ENCODE data around the gene ZNF133. TPM values are rescaled to one million over a fixed set of nuclear protein-coding genes. Genes with fewer than 3 reads are reported as not detected.
"Not testable (repeated sequence)": the region's sequence is repeated elsewhere in the genome, so short reads cannot be mapped to it uniquely, and the experiment has no call there.

The ZNF133 gene
- total RNA-seq, 6 donors from 2014 or later = 9.2 to 30.4 (median 12.8) TPM

GRCh38 chr20:18326990-18327389 lies 38.7 kb downstream of the ZNF133 start:
- DNase-seq = no peak
- no peak overlapping the region for H3K4me3 ChIP-seq

GRCh38 chr20:18331694-18332093 lies 43.4 kb downstream of the ZNF133 start:
- H3K36me3 ChIP-seq = no peaks in the 10 kb centered on the region
- H3K4me3 ChIP-seq = no peak overlapping the region
- ATAC-seq (ENCODE audit: low FRiP score in 2 of 2) (no peak), DNase-seq (no peak)
- no peaks in the 10 kb centered on the region for H3K4me1 ChIP-seq
- TF ChIP-seq POLR2A (IDR thresholded peaks at IDR 0.05) = no peak
- TF ChIP-seq EP300 (IDR thresholded peaks at IDR 0.05) = no peak
- no peak for TF ChIP-seq POLR2AphosphoS5 (IDR thresholded peaks at IDR 0.05)
- no peak for TF ChIP-seq CTCF (IDR thresholded peaks at IDR 0.05)
- WGBS, 2 donors = 87 to 93% methylated on average over 2 of the region's 2 CpGs
- H3K27me3 ChIP-seq = no peaks in the 10 kb centered on the region
- H3K27ac ChIP-seq = no peak overlapping the region
- H3K9me3 ChIP-seq = peaks cover 5 to 22% (median 10%) of the 10 kb centered on the region in 4 donors

More at GRCh38 chr20:18326990-18327389, 38.7 kb downstream of the ZNF133 start:
- 96 to 97% methylated on average over 2 of the region's 2 CpGs for WGBS, 2 donors
- Histone ChIP-seq H3K27ac (no peak overlapping the region), H3K4me1 (no peaks in the 10 kb centered on the region), H3K27me3 (no peaks in the 10 kb centered on the region), H3K9me3 (peaks cover 4 to 18% (median 5%) of the 10 kb centered on the region in 4 donors), H3K36me3 (no peaks in the 10 kb centered on the region)
- TF ChIP-seq POLR2AphosphoS5 (IDR thresholded peaks at IDR 0.05) (no peak), EP300 (IDR thresholded peaks at IDR 0.05) (no peak), POLR2A (IDR thresholded peaks at IDR 0.05) (no peak), CTCF (IDR thresholded peaks at IDR 0.05) (no peak)
- no peak for ATAC-seq (ENCODE audit: low FRiP score in 2 of 2)

- H3K36me3 ChIP-seq; H3K4me3 ChIP-seq; H3K4me1 ChIP-seq; ATAC-seq (ENCODE audit: low FRiP score in 2 of 2); DNase-seq; H3K9me3 ChIP-seq; H3K27me3 ChIP-seq; H3K27ac ChIP-seq: not testable (repeated sequence)
- 61 to 67% methylated on average over 3 of the region's 3 CpGs for WGBS, 2 donors
Measured at GRCh38 chr20:18349749-18350148, 61.4 kb downstream of the ZNF133 start.

GRCh38 chr20:18359854-18360253 lies 71.5 kb downstream of the ZNF133 start:
- WGBS, 2 donors = 86 to 96% methylated on average over 1 of the region's 1 CpG
- Histone ChIP-seq H3K27ac (no peak overlapping the region), H3K4me1 (no peaks in the 10 kb centered on the region), H3K36me3 (no peaks in the 10 kb centered on the region), H3K27me3 (no peaks in the 10 kb centered on the region), H3K9me3 (no peaks in the 10 kb centered on the region), H3K4me3 (no peak overlapping the region)
- no peak for ATAC-seq (ENCODE audit: low FRiP score in 2 of 2)
- no peak for DNase-seq
- no peak for TF ChIP-seq POLR2AphosphoS5 (IDR thresholded peaks at IDR 0.05)
- TF ChIP-seq CTCF (IDR thresholded peaks at IDR 0.05) = no peak
- TF ChIP-seq POLR2A (IDR thresholded peaks at IDR 0.05) = no peak
- no peak for TF ChIP-seq EP300 (IDR thresholded peaks at IDR 0.05)

GRCh38 chr20:18360635-18361034 lies 72.3 kb downstream of the ZNF133 start:
- DNase-seq = no peak
- WGBS, 2 donors = 47% methylated on average over 1 of the region's 1 CpG; no CpG with 5 or more reads in 1 of the 2 donors

More at GRCh38 chr20:18360635-18361034, 72.3 kb downstream of the ZNF133 start:
- no peaks in the 10 kb centered on the region for H3K4me1 ChIP-seq
- no peak for ATAC-seq (ENCODE audit: low FRiP score in 2 of 2)
- H3K9me3 ChIP-seq = no peaks in the 10 kb centered on the region
- TF ChIP-seq EP300 (IDR thresholded peaks at IDR 0.05) = no peak
- no peak for TF ChIP-seq POLR2A (IDR thresholded peaks at IDR 0.05)
- no peak for TF ChIP-seq CTCF (IDR thresholded peaks at IDR 0.05)
- TF ChIP-seq POLR2AphosphoS5 (IDR thresholded peaks at IDR 0.05) = no peak
- H3K36me3 ChIP-seq = no peaks in the 10 kb centered on the region
- no peak overlapping the region for H3K4me3 ChIP-seq
- H3K27me3 ChIP-seq = no peaks in the 10 kb centered on the region
- no peak overlapping the region for H3K27ac ChIP-seq
